H54 (cell line): Measurements from ENCODE around the gene USH2A.
"Not testable (repeated sequence)": the region's sequence is repeated elsewhere in the genome, so short reads cannot be mapped to it uniquely, and the experiment has no call there.

ENCODE experiments used
- DNase-seq: peaks from one replicate; pipeline ENCODE4 v3.0.0; 2011; ENCODE audit warnings: low spot score, mixed read lengths; ENCODE audit not compliant: insufficient read length
- FAIRE-seq: peaks from 3 replicates; lab custom pipeline; 2011; peaks lifted over from hg19 to GRCh38; lab: Jason Lieb, UNC
- POLR2A ChIP-seq: IDR thresholded peaks from 2 replicates; pipeline ENCODE4 v1.6.1; 2011; ENCODE audit warnings: low read depth, mild to moderate bottlenecking, low read length

Gene USH2A

DNA sequence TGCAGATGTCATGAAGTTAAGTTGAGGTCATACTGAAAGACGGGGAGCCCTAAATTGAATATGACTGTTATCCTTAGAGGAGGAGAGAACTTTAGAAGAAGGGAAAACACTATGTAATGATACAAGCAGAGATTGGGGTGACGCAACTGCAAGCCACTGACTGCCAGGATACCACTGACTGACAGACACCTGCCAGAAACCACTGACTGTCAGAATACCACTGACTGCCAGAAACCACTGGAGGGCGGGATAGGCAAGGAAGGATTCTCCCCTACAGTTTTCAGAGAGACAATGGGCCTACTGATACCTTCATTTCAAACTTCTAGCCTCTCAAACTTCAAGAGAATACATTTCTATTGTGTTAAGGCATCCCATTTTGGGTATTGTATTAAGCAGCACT, 388.7 kb downstream of the USH2A start:
- FAIRE-seq (no peak), DNase-seq (no peak)
- TF ChIP-seq POLR2A: no peak

DNA sequence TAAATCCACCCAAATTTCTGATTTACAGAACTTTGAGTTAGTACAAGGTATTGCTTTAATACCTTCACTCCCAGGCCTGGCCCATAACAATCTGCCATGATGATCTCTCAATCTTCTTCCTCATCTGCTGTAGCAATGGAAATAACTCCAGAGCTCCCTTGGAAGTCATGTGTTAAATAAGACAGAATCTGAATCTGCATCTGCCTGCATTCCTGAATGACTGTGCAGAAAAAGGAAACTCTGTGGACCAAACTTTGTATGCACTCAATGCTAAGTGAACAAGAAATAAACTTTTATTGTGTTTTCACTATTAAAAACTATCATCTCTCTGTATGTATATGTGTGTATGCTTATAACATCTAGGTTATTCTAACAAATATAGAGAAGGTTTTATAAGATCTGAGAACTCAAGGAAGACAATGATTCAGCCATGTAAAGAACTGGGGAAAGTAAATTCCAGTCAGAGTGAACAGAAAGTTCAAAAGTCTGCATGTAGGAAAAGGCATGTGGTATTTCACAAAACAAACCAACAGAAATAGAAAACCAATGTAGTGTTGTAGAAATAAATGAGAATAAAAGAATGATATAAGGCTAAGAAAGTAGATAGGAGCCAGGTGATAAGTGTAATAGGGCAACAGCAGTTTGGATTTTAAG, 390.2 kb downstream of the USH2A start:
- DNase-seq: no peak
- FAIRE-seq: no peak
- no peak for TF ChIP-seq POLR2A

- no peak for DNase-seq
These were observed 391.0 kb downstream of the USH2A start for GRCh38 chr1:216032284-216032683.

GRCh38 chr1:216028631-216029030, 394.6 kb downstream of the USH2A start:
- FAIRE-seq (no peak), DNase-seq (no peak)
- no peak for TF ChIP-seq POLR2A

More at GRCh38 chr1:216032284-216032683, 391.0 kb downstream of the USH2A start:
- no peak for FAIRE-seq
- no peak for TF ChIP-seq POLR2A

DNA sequence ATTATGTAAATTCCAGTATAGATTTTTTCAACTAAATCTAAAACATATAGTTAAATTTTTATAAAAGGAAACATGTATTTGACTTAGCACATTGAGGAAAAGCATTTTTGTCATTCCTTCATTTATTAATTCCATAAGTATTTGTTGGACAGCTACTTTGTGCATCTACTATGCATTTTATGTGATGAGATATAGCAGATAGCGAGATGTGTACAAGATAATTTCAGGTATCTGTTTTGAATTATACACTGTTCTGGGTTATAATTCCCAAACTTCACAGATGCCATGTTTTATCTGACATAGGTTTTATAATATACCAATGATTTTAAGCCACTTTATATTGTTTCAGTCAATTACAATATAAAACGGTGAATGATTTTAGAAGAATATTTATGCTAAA, 398.7 kb downstream of the USH2A start:
- TF ChIP-seq POLR2A: no peak
- DNase-seq (no peak), FAIRE-seq (no peak)

- FAIRE-seq: no peak
- no peak for DNase-seq
- TF ChIP-seq POLR2A: no peak
These were observed 402.4 kb downstream of the USH2A start for GRCh38 chr1:216020743-216021345.

GRCh38 chr1:216015116-216015515, 408.1 kb downstream of the USH2A start:
- FAIRE-seq (no peak), DNase-seq (no peak)
- no peak for TF ChIP-seq POLR2A

GRCh38 chr1:216014086-216014485, 409.2 kb downstream of the USH2A start:
- TF ChIP-seq POLR2A: no peak
- FAIRE-seq: no peak
- no peak for DNase-seq

GRCh38 chr1:216009456-216009855, 413.8 kb downstream of the USH2A start:
- FAIRE-seq: not testable (repeated sequence)

GRCh38 chr1:216005916-216006315, 417.3 kb downstream of the USH2A start:
- FAIRE-seq (no peak), DNase-seq (peak; percentile 3)
- TF ChIP-seq POLR2A: no peak

More at GRCh38 chr1:216009456-216009855, 413.8 kb downstream of the USH2A start:
- DNase-seq: not testable (repeated sequence)

DNA sequence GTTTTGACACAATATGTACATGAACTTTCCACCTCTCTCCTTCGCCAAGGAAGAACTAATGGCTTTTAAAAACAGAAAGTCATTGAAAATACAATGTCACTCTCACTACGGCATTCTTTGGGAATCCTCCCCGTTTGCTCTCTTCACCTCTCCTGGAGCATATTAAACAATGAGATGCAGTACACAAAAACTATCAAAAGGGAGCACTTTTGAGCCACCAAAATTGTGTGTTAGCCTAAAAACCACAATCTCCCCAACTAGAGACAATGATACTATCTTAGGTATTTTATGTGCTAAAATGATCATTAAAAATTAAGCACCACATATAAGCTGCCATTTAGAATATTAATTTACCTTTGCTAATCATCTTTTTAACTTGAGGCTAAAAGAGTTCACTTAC, 430.6 kb downstream of the USH2A start:
- peak; percentile 5 for DNase-seq
- no peak for TF ChIP-seq POLR2A

GRCh38 chr1:215987092-215987875, 436.0 kb downstream of the USH2A start:
- FAIRE-seq (no peak), DNase-seq (no peak)
- no peak for TF ChIP-seq POLR2A

More for the DNA sequence above, 430.6 kb downstream of the USH2A start:
- FAIRE-seq: peak; percentile 89

DNA sequence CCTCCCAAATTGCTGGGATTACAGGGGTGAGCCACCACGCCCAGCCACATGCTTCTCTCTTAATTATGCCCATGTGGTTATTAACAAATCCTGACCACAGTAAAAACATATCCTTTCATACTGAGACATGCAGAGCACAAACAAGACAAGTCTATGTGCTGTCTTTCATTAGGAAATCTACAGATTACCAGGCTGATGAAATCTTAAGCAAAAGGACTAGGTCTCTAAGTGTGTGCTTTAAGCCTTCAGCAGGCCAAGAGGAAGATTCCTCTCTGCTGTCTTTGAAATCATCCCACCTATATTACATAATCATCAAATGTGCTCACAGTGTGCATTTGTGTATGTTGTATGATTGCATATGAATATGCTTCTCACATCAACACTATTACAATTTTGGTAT, 436.8 kb downstream of the USH2A start:
- DNase-seq (no peak), FAIRE-seq (no peak)
- no peak for TF ChIP-seq POLR2A

DNA sequence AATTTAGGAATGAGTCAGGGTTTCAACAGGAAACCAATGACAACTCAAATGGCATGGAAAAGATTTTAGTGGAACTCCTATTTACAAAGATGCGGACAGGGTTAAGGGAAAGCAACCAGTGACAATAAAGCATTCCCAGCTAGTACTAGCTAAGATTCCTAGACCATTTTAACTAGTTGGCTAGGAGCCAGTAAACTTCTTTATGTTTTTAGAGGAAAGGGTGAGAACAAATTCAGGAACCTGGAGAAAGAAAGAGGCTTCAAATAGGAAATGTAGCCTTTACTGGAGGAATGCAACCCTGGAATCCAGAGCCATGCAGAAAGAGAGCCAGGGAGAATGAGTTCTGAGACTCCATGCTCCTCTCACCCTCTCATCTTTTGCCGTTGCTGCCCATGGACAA, 439.6 kb downstream of the USH2A start:
- DNase-seq (no peak), FAIRE-seq (no peak)
- no peak for TF ChIP-seq POLR2A
